ENCODE data around the gene OSCP1. TPM values are rescaled to one million over a fixed set of nuclear protein-coding genes. Genes with fewer than 3 reads are reported as not detected.

OSCP1 gene
- total RNA-seq, 1 experiment from 2014 or later, result 3.8 TPM

GRCh38 chr1:36396359-36396758 lies 53.9 kb downstream of the OSCP1 start:
- Histone ChIP-seq H3K9ac (ENCODE audit: low read length) (no peak overlapping the region), H3K4me2 (ENCODE audit: low read length) (peak overlapping the region; percentile 97), H3K36me3 (ENCODE audit: low read depth, low read length) (peaks cover 12% of the 10 kb centered on the region), H3K9me2 (replicated peaks; ENCODE audit: low read length) (no peaks in the 10 kb centered on the region), H4K20me1 (ENCODE audit: low read length) (no peaks in the 10 kb centered on the region), H3K9me3 (ENCODE audit: low read length) (no peaks in the 10 kb centered on the region), H3K4me1 (ENCODE audit: insufficient read depth, low read length) (peaks cover 14% of the 10 kb centered on the region; the same call in 1 of the 2 replicates), H3F3A (ENCODE audit: low read length, unreplicated experiment) (no peaks in the 10 kb centered on the region), H3K27me3 (ENCODE audit: low read length) (no peaks in the 10 kb centered on the region), H2AFZ (ENCODE audit: low read length) (no peak overlapping the region), H3K4me3 (ENCODE audit: low read length) (peak overlapping the region; percentile 93; the same call in 1 of the 2 replicates), H3K79me2 (ENCODE audit: low read length) (peaks cover 17% of the 10 kb centered on the region), H3K27ac (ENCODE audit: low read length) (no peak overlapping the region)
- ChIA-PET CTCF (no interaction called here), POLR2A (ENCODE audit: unreplicated experiment) (no interaction called here)
- DNase-seq (no peak), ATAC-seq (no peak)
- intact Hi-C loops (cut with micrococcal nuclease), result no loop called here
- no peak for TF ChIP-seq EZH2phosphoT487 (IDR thresholded peaks at IDR 0.05; ENCODE audit: borderline replicate concordance, low read length)
- TF ChIP-seq CTCF (conservative IDR thresholded peaks at IDR 0.05; ENCODE audit: low read depth, low read length), result no peak
- TF ChIP-seq EZH2 (IDR thresholded peaks at IDR 0.05; ENCODE audit: low read length, unreplicated experiment), result no peak
- BruUV-seq (replicated peaks), result no TSS peak

GRCh38 chr1:36393686-36394085 lies 56.6 kb downstream of the OSCP1 start:
- POLR2A ChIA-PET (ENCODE audit: unreplicated experiment), result no interaction called here

More at GRCh38 chr1:36393686-36394085, 56.6 kb downstream of the OSCP1 start:
- no peak for ATAC-seq
- no TSS peak for BruUV-seq (replicated peaks)
- TF ChIP-seq EZH2phosphoT487 (IDR thresholded peaks at IDR 0.05; ENCODE audit: borderline replicate concordance, low read length) (no peak), CTCF (conservative IDR thresholded peaks at IDR 0.05; ENCODE audit: low read depth, low read length) (no peak), EZH2 (IDR thresholded peaks at IDR 0.05; ENCODE audit: low read length, unreplicated experiment) (no peak)
- Histone ChIP-seq H3K4me1 (ENCODE audit: insufficient read depth, low read length) (peaks cover 14% of the 10 kb centered on the region; the same call in 1 of the 2 replicates), H3F3A (ENCODE audit: low read length, unreplicated experiment) (no peaks in the 10 kb centered on the region), H3K27ac (ENCODE audit: low read length) (no peak overlapping the region), H3K79me2 (ENCODE audit: low read length) (peaks cover 17% of the 10 kb centered on the region), H3K36me3 (ENCODE audit: low read depth, low read length) (peaks cover 12% of the 10 kb centered on the region), H4K20me1 (ENCODE audit: low read length) (no peaks in the 10 kb centered on the region), H2AFZ (ENCODE audit: low read length) (no peak overlapping the region), H3K9me2 (replicated peaks; ENCODE audit: low read length) (no peaks in the 10 kb centered on the region), H3K4me2 (ENCODE audit: low read length) (no peak overlapping the region), H3K9ac (ENCODE audit: low read length) (no peak overlapping the region), H3K9me3 (ENCODE audit: low read length) (no peaks in the 10 kb centered on the region), H3K4me3 (ENCODE audit: low read length) (no peak overlapping the region), H3K27me3 (ENCODE audit: low read length) (no peaks in the 10 kb centered on the region)
- no peak for DNase-seq
- CTCF ChIA-PET, result no interaction called here
- intact Hi-C loops (cut with micrococcal nuclease), result no loop called here

Measured in PC-3 (cell line).